Inflammatory macrophage (primary cell): Measurements from ENCODE around the gene PCSK5.

Experiments used
- DNase-seq, 2 donors: peaks; one replicate each; pipeline ENCODE4 v3.0.0-alpha.2; 2020 to 2022

The PCSK5 gene

DNA sequence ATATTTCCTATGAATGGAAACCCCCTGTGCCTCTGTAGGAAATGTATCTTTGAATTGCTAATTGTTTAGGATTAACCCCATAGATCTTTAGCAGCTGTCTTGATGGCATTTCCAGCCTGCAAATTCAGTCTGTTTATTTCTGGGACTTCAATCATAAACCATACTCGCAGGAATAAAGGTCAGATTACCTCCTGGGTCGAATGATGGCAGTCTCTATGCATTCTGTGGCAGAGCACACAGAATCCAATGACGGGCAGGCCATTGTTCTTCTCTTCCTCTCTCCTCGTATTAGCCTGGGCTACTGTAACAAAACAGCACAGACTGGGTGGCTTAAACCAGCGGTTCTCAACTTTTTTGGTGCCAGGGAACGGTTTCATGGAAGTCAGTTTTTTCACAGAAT lies 199.9 kb downstream of the PCSK5 start:
- no peak for DNase-seq

DNA sequence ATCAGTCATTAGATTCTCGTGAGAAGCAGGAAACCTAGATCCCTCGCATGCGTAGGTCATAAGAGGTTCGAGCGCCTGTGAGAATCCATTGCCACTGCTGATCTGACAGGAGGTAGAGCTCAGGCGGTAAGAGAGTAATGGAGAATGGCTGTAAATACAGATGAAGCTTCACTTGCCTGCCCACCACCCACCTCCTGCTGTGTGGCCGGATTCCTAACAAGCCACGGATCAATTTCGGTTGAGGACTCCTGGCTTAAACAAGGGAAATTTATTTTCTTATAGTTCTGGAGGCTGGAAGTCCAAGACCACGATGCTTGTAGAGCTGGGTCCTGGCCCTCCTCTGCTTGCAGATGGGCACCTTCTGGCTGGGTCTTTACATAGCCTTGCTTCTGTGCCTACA lies 200.4 kb downstream of the PCSK5 start:
- DNase-seq, result no peak

- no peak for DNase-seq
Observed at GRCh38 chr9:76092572-76092971, 202.1 kb downstream of the PCSK5 start.

GRCh38 chr9:76095585-76095984 lies 205.1 kb downstream of the PCSK5 start:
- no peak for DNase-seq

- no peak for DNase-seq
Observed at GRCh38 chr9:76099516-76099915, 209.0 kb downstream of the PCSK5 start.

GRCh38 chr9:76101075-76101474 lies 210.6 kb downstream of the PCSK5 start:
- DNase-seq, result no peak

DNA sequence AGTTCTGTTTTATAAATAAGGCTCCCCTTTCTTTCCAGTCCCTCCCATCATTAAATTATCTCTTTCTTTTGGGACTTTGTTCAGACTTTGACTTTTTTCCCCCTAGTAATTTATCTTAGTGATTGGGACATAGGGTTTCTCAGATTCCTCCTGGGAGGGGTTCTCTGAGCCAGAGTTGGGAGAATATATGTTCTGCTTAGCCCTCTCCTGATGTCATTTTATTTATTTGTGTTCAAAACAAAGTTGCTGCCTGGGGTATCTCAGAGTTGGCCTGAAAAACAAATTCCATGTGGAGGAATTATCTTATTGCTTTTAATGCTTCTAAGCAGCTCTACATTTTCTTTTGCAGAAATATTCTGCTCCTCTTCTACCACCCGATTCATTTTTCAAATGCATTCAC lies 211.0 kb downstream of the PCSK5 start:
- no peak for DNase-seq

DNA sequence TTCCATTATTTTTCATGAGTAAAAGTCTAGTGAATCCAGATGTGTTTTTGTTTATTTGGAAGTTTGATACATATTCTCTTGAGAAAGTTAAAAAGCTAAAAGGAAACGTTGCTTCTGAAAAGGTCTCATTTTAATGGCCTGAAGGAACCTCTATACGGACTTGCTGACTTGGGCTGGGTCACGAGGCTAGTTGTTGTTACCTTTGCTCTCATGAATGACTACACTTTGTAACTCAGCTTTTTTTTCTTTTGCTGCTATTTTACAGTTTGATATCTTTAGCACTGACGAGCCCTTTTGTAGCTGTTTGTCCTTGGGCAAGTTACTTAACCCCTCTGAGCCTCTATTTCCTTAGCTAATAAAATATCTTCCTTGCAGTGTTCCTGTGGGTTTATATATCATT lies 211.5 kb downstream of the PCSK5 start:
- no peak for DNase-seq

DNA sequence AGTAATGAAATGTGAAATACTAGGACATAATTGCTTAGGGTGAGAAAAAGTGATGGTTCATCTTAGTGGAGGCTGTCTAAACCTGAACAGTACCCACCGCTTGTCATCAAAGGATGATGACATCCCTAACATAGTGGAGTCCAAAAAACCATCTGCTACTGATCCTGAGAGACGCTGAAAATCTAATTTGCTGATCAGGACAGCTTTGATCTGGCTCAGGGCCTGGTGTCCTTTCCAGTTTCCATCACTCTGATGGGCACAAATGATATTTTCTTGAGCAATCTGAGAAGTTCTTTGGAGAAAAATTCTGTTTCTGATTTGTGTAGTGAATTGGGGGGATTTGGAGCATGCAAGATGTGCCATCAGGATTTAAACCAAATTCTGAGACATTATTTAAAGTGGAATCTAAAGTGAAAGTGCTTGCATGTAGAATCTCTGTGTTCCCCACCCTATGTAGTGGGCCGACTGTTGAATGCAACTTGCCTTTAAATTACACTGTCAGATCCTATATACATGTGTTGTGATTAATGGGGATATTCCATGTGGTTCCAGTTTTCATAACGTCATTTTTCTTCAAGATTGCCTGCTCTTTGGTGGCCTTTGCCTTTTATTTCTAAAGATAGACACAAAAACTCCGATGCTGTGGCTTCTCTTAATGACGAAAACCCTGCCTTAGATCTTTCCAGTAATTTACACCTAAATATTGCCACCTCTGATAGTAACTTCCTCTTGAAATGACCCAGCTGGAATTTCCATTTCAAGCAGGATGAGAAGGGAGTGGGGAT lies 213.2 kb downstream of the PCSK5 start:
- no peak for DNase-seq

- DNase-seq, result no peak
Observed at GRCh38 chr9:76107482-76107881, 217.0 kb downstream of the PCSK5 start.

- DNase-seq, result no peak
Observed at GRCh38 chr9:76109953-76110352, 219.5 kb downstream of the PCSK5 start.

DNA sequence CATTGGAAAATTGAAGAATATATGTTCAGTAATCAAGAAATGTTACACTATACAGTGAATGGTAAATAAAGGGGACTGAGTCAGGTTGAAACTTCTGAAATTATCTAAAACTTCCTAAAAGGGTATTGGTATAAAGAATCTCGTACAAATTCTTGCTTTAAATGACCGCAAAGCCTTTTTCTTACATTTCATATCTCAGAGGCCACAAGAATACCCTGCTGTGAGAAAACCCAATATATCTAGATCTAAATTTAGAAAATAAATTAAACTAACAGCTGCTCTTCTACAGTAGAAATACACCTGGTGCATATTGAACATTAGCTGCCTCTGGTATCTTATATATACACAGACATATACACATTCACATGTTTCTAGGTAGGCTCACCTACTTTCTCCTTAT lies 221.7 kb downstream of the PCSK5 start:
- DNase-seq, result no peak

- DNase-seq, result no peak
Observed at GRCh38 chr9:76114144-76114543, 223.7 kb downstream of the PCSK5 start.

DNA sequence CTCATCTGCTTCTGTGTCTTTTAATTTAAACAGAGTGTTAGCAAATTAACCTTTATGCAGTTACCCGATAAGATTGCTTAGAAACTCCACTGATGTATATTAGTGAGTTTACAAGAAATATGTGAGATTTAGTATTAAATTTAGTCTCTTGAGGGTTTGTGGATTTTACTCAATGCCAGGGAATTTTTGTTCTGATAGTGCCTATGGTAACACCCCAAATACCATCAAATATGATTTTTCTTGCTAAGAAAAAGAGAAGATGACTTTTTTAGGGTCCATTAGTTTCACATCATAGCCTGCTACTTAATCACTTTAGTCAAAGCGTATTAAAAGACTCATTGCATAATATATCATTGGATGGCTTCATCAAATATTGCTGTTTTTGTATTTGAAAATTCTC lies 224.9 kb downstream of the PCSK5 start:
- DNase-seq, result no peak

- DNase-seq, result no peak
Observed at GRCh38 chr9:76115982-76116646, 225.6 kb downstream of the PCSK5 start.

DNA sequence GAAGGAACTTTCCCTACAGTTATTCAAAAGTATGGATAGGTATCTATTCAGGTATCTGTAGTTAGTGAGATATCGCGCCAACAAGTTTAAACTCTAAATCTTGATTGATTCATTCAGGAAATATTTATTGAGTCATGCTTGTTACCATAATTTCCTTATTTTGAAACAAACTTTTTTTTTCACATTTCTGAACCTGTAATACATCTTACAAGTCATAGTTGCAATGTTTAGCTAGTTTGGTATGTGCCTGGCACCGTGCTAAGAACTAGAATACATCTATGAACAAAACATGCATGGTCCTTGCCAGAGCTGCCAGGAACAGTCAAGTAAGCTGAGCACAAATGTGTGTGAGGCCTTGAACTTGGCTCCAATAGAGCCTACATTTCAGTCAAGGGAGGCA lies 226.4 kb downstream of the PCSK5 start:
- DNase-seq, result no peak

GRCh38 chr9:76127637-76128036 lies 237.2 kb downstream of the PCSK5 start:
- DNase-seq, result no peak

- no peak for DNase-seq
Observed at GRCh38 chr9:76135902-76136301, 245.4 kb downstream of the PCSK5 start.

- peak; percentile 13 to 26 for DNase-seq
Observed at GRCh38 chr9:76136986-76137385, 246.5 kb downstream of the PCSK5 start.

DNA sequence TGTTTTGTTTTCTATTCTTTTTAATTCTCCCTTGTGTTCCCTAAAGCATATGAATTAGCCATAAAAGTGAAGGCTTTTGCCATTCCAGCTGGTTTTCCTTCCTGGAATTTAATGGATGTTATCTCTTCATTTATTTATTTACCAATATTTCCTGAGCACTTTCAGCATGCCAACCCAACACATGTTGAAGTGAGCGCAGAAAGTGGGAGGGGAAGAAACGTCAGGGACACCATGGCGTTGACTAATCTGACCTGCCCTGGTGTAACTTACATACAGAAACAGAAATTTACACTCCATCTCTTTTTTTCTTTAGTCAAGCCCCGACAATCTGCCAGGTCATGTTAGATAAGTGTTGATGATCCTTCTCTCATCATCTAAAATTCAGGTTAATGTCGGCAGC lies 247.5 kb downstream of the PCSK5 start:
- no peak for DNase-seq

DNA sequence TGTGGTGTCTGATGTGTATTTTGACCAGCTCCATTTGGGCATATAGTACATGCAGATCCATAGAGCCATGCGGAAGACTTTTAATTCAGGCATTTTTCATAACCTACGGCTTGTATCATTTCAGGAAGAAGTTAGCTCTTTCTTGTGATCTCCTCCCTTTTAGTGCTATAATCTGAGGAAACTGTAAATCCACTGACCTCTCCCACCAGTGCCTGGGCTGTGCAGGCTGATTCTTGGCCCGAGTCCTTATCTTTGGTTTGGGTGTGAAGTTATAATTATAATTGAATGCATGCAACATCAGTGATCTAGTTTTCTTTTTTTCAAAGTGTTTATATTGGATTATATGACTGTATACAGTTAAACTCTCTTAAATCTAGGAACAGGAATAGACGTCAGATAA lies 247.9 kb downstream of the PCSK5 start:
- no peak for DNase-seq

DNA sequence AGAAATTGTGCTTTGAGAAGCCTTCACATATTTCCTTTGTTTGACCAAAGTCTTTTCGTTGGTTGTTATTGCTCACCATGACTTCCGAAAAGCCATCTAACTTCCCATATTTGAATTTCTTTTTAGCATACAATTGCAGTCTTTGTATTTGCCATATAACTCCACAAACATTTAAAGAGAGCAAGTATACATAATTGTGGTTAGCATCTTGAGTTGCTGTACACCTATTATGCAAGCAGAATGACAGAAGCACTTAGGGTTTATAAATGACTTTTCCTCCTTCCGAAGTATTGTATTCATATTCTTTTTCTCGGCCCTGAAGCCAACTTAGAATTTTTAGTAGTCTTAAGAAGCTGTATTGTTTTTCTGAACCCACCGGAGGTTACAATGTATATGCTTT lies 253.4 kb downstream of the PCSK5 start:
- DNase-seq, result peak in 1 of 2 donors; percentile 40

DNA sequence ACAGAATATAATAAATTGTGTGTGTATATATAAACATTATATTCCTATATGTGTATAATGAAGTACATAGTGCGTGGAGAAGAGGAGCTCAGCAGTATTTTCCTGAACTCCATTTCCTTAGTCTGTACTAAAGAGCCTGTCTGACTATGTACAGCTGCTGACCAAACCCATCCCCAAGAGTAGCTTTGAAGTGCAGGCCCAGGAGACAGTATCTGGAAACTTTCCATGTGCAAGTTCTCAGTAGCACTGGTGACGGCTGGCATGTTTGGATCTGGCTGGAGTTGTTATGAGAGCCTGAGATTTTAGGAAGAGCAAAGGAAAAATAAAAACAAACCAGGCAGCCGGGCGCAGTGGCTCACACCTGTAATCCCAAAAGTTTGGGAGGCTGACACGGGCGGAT lies 259.5 kb downstream of the PCSK5 start:
- DNase-seq, result no peak

GRCh38 chr9:76151267-76151666 lies 260.8 kb downstream of the PCSK5 start:
- no peak for DNase-seq

- no peak for DNase-seq
Observed at GRCh38 chr9:76153339-76153738, 262.9 kb downstream of the PCSK5 start.
